GM19455 (cell line): Measurements from ENCODE around the gene IMPACT.

ENCODE experiments used
- ATAC-seq: cut with Tn5 transposase; IDR thresholded peaks from one replicate; pipeline ENCODE4 v1.9.1; 2021; ENCODE audit not compliant: unreplicated experiment

IMPACT gene, protein sequence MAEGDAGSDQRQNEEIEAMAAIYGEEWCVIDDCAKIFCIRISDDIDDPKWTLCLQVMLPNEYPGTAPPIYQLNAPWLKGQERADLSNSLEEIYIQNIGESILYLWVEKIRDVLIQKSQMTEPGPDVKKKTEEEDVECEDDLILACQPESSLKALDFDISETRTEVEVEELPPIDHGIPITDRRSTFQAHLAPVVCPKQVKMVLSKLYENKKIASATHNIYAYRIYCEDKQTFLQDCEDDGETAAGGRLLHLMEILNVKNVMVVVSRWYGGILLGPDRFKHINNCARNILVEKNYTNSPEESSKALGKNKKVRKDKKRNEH

DNA sequence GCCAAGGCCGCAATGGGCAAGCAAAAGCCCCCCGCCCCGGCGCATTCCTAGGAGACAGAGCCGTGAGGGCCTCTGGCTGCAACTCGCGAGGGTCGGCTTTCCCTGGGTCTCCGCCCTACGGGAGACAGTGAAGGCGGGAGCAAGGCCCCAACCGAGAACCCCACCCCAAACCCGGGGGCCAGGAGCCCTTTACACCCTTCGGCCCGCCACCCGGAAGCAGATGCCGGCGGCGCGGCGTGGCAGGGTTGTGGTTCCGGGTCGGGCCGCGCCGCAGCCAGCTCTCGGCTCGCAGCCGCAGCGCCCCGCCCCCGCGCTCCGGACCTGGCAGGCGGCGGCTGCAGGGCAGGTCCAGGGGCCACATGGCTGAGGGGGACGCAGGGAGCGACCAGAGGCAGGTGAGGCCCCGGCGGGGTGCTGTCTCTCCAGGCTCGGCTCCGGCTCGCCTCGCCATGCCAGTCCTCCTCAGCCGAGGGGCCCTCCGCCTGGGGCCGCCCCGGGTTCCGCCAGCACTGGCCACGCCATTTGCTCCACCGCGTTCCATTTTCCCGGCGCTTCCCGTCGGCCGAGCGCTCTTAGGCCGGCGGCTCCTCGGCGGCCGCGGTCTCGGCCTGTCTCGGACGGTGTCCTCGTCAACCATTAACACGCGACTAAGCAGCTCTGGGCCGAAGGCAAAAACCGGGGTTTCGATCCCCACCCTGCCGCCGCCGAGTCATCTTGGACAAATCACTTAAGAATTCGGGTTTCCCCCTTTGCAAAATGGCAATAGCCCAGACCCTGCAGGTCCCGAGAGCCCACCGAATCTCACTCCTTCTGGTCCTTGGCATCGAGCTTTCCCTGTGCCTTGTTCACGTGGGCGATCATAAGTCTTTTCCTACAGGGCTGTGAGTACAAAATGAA lies at the start of gene IMPACT:
TSS of gene IMPACT (plus strand) at position 273 of the 897 bp plus-strand sequence. CDS start at position 360, 87 bp downstream.
- ATAC-seq = peak; percentile 89

GRCh38 chr18:24378598-24378997 lies 47.9 kb upstream of the IMPACT start:
- ATAC-seq = no peak

- ATAC-seq = no peak
These were observed 46.2 kb upstream of the IMPACT start for GRCh38 chr18:24380163-24380747.

DNA sequence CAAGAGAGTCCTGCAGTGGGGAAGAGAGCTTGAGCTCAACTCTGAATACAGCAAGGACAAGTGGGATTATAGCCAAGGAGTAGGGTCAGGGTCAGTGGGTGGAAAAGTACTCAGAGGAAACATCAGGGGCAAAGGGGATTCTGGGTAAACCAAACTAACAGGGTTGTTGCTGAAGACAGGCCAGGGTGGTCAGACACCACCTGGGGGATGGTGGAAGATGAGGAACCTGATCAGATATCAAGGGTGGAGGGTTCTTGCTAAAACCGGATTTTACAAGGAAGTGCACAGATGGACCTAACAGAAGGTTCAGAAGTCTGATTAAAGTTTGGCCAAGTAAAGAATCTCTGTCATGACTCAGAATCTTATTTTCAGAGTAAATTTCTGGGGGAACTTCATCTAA lies 45.3 kb upstream of the IMPACT start:
- no peak for ATAC-seq

DNA sequence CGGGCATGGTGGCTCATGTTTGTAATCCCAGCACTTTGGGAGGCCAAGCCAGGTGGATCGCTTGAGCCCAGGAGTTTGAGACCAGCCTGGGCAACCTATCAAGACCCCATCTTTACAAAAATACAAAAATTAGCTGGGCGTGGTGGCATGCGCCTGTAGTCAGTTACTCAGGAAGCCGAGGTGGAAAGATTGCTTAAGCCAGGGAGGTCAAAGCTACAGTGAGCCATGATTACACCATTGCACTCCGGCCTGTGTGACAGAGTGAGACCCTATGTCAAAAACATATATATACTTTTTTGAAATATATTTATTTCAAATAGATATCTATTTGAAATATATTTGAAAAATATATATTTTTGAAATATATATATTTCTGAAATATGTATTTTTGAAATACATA lies 39.8 kb upstream of the IMPACT start:
- no peak for ATAC-seq

GRCh38 chr18:24388957-24389356 lies 37.5 kb upstream of the IMPACT start:
- no peak for ATAC-seq

DNA sequence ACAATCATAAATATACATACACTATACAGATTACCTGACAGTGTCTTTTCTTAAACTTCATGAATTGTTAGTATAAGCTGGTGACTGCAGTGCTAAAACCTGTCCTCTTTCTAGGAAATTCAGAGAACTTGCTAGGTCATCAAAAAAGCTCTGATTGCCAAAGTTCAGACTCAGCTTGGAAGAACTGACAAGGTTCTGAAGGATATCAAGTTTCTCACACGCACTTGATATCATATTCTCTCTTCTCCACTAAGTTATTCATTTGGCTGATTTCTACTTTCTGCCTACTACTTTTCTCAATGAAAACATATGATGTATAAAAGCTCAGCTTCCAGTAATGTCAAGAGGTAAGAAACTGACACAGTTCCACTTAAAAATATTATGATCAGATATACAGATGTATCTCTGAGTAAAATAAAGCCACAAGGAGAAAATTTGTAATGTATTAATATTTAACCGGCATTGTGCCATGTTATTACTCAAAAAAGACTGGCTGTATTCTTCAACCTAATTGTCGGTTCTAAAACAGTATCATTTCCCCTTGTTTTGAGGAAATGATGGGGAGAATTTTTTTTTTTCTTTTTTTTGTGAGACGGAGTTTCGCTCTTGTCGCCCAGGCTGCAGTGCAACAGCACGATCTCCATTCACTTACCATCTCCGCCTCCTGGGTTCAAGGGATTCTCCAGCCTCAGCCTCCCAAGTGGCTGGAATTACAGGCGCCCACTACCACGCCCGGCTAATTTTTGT lies 31.2 kb upstream of the IMPACT start:
- no peak for ATAC-seq

DNA sequence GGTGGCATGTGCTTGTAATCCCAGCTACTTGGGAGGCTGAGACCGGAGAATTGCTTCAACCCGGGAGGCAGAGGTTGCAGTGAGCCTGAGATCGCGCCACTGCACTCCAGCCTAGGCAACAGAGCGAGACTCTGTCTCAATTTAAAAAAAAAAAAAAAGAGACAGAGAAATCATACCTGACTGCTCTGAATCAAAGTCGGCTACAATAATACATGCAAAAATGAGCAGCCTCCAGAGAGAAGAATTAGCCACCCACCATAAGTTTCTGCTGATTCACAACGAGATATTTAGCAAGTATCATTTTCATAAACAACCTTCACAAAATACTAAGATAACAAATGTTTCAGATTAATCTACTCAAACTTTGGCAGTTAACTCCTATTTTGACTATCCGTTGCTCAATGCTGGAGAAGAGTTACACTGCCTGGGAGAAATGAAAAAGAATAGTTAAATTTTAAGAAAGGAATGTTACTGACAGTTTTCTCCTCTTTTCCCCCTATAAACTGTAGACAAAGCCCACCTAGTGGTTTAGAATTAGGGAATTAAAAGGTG lies 30.3 kb upstream of the IMPACT start:
- no peak for ATAC-seq

- no peak for ATAC-seq
These were observed 29.3 kb upstream of the IMPACT start for GRCh38 chr18:24397131-24397693.

- no peak for ATAC-seq
These were observed 28.6 kb upstream of the IMPACT start, which contains the start of gene OSBPL1A for GRCh38 chr18:24397694-24398368. OSBPL1A (minus strand) TSS chr18:24397824; CDS start chr18:24377533, 20,291 bp downstream.

GRCh38 chr18:24398540-24398939 lies 27.9 kb upstream of the IMPACT start:
- no peak for ATAC-seq

DNA sequence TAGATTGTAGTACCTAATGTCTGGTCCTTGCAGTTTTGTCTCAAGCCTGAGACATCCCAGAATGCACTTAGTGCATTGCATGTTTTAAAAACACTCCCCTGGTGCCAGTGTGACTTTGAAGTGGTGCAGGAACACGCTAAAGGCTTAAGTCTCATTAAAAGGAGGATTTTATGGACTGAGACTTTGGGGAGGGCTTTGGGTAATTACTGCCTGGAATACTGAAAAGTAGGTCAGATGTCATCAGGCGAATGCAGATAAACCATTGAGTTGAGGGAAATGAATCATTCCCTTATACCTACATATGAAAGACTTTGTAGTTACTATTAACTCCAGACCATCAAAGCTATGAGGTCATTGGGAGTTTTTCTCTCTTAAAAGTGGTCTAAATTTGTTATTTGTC lies 25.9 kb upstream of the IMPACT start:
- no peak for ATAC-seq

DNA sequence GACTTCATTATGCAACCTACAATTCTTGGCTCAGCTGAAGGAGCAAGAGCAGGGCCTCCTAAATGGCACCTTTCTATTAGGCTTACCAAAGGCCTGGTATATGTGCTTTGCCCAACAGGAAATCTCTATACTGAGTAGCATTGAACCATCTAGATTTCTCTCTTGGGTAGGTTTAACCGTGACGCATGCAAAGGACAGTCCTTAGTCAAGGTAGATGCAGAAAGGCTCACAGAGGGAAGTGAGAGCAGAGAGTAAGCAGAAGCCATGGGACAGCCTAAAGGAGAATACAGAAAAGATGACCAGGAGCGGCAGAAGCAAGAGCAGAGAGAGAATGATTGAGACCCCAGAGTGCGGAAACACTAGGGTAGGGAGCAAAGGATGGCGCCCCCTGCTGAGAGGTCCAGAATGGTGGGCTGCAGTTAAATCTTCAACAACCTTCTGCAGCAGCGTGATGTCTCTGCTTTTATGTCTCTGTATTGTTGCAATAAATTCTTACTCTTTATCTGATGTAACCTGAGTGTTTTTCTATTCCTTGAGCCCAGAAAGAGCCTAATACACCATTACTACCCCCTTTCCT lies 24.2 kb upstream of the IMPACT start:
- ATAC-seq = no peak

GRCh38 chr18:24403076-24403475 lies 23.4 kb upstream of the IMPACT start:
- no peak for ATAC-seq

DNA sequence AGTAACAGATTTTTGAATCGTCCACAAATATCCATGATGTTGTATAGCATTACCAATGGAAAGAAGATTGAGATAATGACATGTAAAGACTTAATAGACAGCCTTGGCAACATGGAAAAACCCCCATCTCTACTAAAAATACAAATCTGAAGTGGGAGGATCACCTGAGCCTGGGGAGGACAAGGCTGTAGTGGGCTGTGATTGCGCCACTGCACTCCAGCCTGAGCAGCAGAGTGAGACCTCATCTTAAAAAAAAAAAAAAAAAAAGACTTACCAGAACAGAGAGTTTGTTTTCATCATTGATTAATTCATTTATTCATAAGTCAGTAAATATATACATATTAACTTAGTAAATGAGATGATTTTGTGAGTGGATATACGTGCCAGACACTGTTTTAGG lies 21.9 kb upstream of the IMPACT start:
- no peak for ATAC-seq

- no peak for ATAC-seq
These were observed 18.0 kb upstream of the IMPACT start for GRCh38 chr18:24408496-24408895.

GRCh38 chr18:24413148-24413547 lies 13.3 kb upstream of the IMPACT start:
- ATAC-seq = no peak

DNA sequence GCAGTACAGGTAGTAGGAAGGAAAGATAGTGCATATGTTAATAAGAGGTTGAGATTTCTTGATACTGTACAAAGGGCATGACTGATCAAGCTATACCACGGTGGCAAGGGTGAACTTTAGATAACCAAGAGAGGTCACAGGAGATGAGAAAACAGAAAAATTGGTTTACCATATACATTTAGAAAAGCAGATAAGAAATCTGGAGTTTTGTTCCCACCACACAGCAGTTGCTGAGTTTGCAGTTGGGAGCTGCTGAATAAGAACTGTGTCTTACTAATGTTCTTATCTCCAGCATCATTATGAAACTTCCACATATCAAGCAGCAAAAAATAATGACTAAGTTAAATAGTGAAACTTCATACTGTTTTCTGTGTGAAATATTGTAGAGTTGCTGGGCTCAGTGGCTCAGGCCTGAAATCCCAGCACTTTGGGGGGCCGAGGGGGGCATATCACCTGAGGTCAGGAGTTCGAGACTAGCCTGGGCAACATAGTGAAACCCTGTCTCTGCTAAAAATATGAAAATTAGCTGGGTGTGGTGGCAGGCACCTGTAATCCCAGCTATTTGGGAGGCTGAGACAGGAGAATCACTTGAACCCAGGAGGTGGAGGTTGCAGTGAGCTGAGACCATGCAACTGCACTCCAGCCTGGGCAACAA lies 12.0 kb upstream of the IMPACT start:
- no peak for ATAC-seq

- no peak for ATAC-seq
These were observed 9.0 kb upstream of the IMPACT start for GRCh38 chr18:24417480-24417879.
